Measurements from ENCODE around the gene GH2. TPM values are rescaled to one million over a fixed set of nuclear protein-coding genes. Genes with fewer than 3 reads are reported as not detected.
"Not testable (repeated sequence)": the region's sequence is repeated elsewhere in the genome, so short reads cannot be mapped to it uniquely, and the experiment has no call there.

The GH2 gene
- not detected for polyA plus RNA-seq

- H3K27ac ChIP-seq (ENCODE audit: low read depth, low read length): no peak within 1 kb of the TSS
- 28 to 43% (median 36%) methylated on average over 12 to 15 of the region's 15 CpGs for WGBS, 3 donors
These were observed at the start of gene GH2 for GRCh38 chr17:63881935-63882601. Gene GH2 (minus strand): TSS chr17:63881944. CDS start chr17:63881801, 143 bp downstream.

GRCh38 chr17:63930951-63931575 is 49.3 kb upstream of the GH2 start:
- 35 to 67% (median 39%) methylated on average over 14 to 16 of the region's 16 CpGs for WGBS, 3 donors
- H3K27ac ChIP-seq (ENCODE audit: low read depth, low read length): no peak overlapping the region

GRCh38 chr17:63929860-63930766 is 48.4 kb upstream of the GH2 start:
- no peak overlapping the region for H3K27ac ChIP-seq (ENCODE audit: low read depth, low read length)
- WGBS, 3 donors: 82 to 84% (median 83%) methylated on average over 24 of the region's 24 CpGs

DNA sequence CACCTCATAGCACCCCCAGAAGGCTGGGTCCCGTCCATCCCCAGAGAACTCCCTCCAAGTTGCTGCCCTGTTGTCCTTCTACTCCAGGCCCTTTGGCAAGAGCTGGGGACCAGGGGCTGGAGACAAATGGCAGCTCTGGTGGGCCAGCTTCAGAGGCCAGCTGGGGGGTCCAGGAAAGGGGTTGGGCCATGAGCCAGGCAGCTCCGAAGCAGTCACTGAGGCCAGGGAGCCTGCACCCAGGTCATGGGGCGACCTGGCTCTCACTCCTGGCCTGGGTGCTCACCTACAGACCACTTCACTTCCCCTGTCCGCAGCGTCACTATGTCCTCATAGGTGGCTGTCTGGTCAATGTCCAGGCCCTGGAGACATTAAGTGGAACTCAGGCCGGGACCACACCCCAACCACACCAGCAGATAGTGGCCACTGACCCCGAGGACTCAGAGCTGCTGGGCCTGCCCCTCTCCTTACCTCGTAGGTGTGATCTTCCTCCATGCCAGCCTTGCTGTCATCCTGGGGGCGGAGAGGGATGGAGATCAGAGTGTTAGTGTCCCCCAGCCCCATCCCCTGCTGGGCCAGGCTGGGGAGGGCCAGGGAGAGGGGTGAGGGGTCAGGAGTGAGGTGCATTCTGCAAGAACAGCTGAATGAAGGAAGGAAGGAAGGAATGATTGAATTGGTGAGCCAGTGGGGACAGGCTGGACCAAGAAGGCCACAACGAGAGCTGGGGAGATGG is 47.4 kb upstream of the GH2 start:
- no peak overlapping the region for H3K27ac ChIP-seq (ENCODE audit: low read depth, low read length)
- 89 to 93% (median 92%) methylated on average over 10 of the region's 10 CpGs for WGBS, 3 donors

DNA sequence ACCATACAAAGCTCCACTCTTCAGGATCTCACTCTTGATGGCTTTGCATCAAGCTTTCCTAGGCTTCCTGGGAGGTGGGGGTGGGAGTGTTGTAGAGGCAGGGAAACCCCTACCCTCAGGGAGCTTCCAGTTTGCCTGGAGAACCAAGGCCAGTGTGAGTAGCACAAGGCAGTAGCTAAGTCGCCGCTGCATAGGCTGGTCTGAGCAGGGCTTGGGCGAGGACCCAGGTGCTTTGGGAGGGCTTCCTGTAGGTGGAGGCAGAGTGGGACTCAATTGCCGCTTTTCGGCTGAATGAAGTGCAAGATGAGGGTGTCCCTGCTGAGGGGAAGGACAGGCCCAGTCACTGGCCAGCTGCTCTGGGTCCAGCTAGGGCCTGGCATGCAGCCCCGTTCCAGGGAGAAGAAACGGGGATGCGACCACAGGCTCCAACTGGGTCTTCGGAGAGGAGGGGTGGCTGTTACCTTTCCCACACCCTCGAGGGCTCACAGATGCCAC is 46.5 kb upstream of the GH2 start:
- whole genome bisulfite sequencing, 3 donors: 84 to 87% (median 87%) methylated on average over 10 of the region's 10 CpGs
- no peak overlapping the region for H3K27ac ChIP-seq (ENCODE audit: low read depth, low read length)

GRCh38 chr17:63927464-63928171 is 45.9 kb upstream of the GH2 start:
- no peak overlapping the region for H3K27ac ChIP-seq (ENCODE audit: low read depth, low read length)
- 71 to 76% (median 72%) methylated on average over 8 of the region's 8 CpGs for WGBS, 3 donors

GRCh38 chr17:63926164-63926563 is 44.4 kb upstream of the GH2 start:
- H3K27ac ChIP-seq (ENCODE audit: low read depth, low read length): no peak overlapping the region
- WGBS, 3 donors: 89 to 98% (median 95%) methylated on average over 2 of the region's 2 CpGs

DNA sequence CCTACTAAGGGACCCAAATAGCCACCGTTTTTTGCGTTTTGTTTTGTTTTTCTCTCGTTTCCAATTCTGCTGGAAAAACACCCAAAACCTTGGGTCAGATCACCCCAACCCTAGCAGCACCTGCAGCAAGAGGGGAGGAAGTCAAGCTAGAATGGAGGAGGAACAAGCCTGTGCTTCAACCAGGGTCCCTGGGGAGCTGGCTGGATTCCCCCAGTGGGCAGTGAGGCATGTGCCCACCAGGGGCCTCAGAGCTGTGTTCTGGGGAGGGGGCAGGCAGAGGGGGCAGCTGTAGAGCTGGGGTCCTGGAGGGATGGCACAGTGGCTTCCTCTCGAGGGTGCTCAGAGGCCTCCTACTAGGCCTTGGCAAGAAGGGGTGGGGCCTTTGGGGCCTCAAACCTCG is 43.9 kb upstream of the GH2 start:
- no peak overlapping the region for H3K27ac ChIP-seq (ENCODE audit: low read depth, low read length)
- WGBS, 3 donors: 68 to 80% (median 73%) methylated on average over 5 of the region's 5 CpGs

- not testable (repeated sequence) for H3K27ac ChIP-seq (ENCODE audit: low read depth, low read length)
- WGBS, 3 donors: 66 to 75% (median 74%) methylated on average over 9 of the region's 9 CpGs
These were observed 40.7 kb upstream of the GH2 start for GRCh38 chr17:63922402-63922801.

- H3K27ac ChIP-seq (ENCODE audit: low read depth, low read length): not testable (repeated sequence)
- WGBS, 3 donors: 79 to 94% (median 91%) methylated on average over 5 of the region's 5 CpGs
These were observed 39.0 kb upstream of the GH2 start for GRCh38 chr17:63920779-63921178.

- H3K27ac ChIP-seq (ENCODE audit: low read depth, low read length): not testable (repeated sequence)
- 80 to 85% (median 81%) methylated on average over 6 of the region's 6 CpGs for WGBS, 3 donors
These were observed 38.3 kb upstream of the GH2 start for GRCh38 chr17:63920050-63920449.

GRCh38 chr17:63919311-63919723 is 37.6 kb upstream of the GH2 start:
- no peak overlapping the region for H3K27ac ChIP-seq (ENCODE audit: low read depth, low read length)
- WGBS, 3 donors: 37 to 41% (median 41%) methylated on average over 8 of the region's 8 CpGs

DNA sequence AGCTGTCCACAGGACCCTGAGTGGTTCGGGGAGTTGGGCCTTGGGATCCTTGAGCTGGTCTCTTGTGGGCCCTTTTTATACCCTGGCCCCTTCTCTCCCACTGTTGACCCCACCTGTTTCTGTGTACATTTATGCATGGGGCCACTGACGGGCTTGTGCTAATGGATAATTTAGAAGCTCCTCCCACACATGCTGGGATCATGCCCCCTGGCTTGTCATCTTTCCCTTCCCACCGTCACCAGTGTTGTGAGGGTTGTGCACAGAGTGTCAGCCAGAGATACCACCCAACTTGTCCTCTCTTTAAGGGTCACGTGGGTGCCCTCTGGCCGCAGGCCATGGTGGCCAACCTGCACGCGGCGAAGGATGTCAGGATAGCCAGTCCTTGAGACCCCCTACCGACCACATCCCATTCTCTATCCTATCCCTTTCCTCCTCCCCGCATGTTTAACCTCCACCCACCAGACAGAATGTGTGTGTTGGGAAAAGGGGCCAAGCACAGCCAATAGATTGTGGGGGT is 37.1 kb upstream of the GH2 start, which contains the start of gene GH1:
Gene GH1 (minus strand): TSS at position 51 of the 517 bp plus-strand sequence. CDS start 63 bp downstream, outside the sequence.
- WGBS, 3 donors: 45 to 55% (median 54%) methylated on average over 10 of the region's 10 CpGs
- not testable (repeated sequence) for H3K27ac ChIP-seq (ENCODE audit: low read depth, low read length)

GRCh38 chr17:63918305-63918704 is 36.6 kb upstream of the GH2 start:
- 52 to 71% (median 71%) methylated on average over 10 of the region's 10 CpGs for WGBS, 3 donors
- H3K27ac ChIP-seq (ENCODE audit: low read depth, low read length): no peak overlapping the region

GRCh38 chr17:63917646-63918045 is 35.9 kb upstream of the GH2 start:
- WGBS, 3 donors: 75 to 84% (median 79%) methylated on average over 13 of the region's 13 CpGs
- no peak overlapping the region for H3K27ac ChIP-seq (ENCODE audit: low read depth, low read length)

DNA sequence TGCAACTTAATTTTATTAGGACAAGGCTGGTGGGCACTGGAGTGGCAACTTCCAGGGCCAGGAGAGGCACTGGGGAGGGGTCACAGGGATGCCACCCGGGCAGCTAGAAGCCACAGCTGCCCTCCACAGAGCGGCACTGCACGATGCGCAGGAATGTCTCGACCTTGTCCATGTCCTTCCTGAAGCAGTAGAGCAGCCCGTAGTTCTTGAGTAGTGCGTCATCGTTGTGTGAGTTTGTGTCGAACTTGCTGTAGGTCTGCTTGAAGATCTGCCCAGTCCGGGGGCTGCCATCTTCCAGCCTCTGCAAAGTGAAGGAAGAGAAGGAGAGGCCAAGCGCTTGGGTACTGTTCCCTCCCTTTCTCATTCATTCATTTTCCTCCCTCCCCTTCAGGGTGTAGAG is 35.5 kb upstream of the GH2 start:
- WGBS, 3 donors: 84 to 91% (median 90%) methylated on average over 11 of the region's 11 CpGs
- H3K27ac ChIP-seq (ENCODE audit: low read depth, low read length): not testable (repeated sequence)

- 83 to 87% (median 84%) methylated on average over 12 of the region's 12 CpGs for WGBS, 3 donors
- H3K27ac ChIP-seq (ENCODE audit: low read depth, low read length): no peak overlapping the region
These were observed 34.9 kb upstream of the GH2 start for GRCh38 chr17:63916566-63917185.
